Stimulated activated CD4-positive, alpha-beta T cell treated with anti-CD3 and anti-CD28 coated beads, Interleukin-4, amount 100 ng/mL, for 1 hour (primary cell): Measurements from ENCODE around the gene GHRH.

Source experiments
- DNase-seq: peaks from one replicate; pipeline ENCODE4 v3.0.0-alpha.2; 2020

GHRH gene

DNA sequence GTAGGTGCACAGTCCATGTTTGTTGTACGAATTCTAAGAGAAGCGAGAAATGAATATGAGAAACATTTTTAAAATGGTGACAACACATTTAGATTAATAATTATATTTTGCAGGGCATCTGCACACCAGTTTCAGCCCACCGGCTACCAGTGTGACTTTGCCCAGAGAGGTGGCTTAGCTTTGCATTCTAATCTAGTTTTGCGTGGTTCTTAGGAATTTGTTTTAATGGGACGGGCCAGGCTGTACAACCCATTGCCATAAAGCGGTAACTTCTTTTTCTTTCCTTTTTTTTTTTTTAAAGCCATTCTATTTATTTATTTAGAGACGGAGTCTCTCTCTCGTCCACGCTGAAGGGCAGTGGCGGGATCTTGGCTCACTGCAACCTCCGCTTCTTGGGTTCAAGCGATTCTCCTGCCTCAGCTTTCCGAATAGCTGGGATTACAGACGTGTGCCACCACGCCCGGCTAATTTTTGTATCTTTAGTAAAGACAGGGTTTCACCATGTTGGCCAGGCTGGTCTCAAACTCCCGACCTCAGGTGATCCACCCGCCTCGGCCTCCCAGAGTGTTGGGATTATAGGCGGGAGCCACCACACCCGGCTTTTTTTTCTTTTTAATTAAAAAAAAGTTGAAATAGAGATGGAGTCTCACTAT, 28.7 kb upstream of the GHRH start:
- no peak for DNase-seq

DNA sequence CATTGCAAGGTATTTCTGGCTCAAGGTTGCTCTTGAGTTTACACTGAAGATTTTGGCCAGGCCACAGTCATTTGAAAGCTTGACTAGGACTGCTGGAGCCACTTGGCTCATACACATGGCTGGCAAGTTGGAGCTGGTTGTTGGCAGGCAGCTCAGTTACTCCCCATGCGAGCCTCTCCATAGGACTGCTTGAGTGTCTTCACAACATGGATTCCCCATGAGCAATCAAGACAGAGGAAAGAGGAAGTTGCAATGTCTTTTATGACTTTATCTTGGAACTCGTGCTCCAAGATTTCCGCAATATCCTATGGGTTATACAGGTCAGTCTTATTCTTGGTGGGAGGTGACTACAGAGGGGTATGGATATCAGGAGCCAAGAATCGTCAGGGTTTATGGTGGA, 26.5 kb upstream of the GHRH start:
- no peak for DNase-seq

DNA sequence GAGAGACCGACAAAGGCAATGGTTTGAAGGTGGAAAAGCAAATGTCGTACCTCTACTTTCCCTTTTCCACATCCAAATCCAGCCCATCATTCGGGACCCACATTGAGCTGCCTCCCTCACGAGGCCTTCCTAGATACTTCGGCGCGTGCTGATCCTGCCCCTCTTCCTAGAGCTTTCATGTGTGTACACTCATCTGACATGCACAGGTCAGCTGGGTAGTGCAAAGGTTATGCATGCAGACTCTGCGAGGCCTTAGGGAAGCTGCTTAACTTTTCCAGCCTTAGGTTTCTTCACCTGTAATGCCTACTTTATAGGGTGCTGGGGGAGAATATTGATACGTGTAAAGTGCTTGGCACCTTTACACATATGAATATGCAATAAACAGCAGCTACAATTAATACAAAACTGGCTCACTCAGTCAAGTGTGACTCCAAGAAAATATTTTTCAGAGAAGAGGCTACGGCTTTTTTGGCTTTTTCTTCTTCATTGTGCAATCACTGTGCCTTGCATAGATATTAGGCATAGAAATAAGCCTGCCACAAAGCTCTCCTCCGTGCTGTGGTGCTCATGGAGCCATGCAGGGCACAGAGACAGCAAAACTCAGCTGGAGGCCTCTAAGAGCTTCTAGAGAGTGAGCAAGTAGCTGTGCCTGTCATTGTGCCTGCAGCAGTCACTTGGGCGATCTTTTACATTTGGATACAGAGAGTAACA, 24.2 kb upstream of the GHRH start:
- DNase-seq = no peak

DNA sequence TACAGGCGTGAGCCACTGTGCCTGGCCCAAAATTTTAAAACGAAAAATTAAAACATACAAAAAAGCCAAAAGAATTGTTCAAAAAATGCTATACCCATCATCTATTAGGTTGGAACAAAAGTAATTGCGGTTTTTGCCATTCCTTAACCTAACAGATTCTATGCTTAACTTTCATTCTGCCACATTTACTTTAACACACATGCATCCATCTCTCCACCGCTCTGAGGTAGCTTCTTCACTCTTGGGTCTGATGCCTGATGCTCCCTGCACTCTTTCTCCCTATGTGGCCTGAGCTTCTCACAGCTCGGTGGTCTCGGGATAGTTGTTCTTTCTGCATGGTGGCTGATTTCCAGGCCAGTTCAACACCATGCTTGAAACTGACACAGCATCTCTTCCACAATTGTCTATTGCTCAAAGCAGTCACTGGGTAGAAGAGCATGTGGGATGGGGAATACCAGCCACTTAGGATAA, 23.1 kb upstream of the GHRH start:
- DNase-seq = no peak

DNA sequence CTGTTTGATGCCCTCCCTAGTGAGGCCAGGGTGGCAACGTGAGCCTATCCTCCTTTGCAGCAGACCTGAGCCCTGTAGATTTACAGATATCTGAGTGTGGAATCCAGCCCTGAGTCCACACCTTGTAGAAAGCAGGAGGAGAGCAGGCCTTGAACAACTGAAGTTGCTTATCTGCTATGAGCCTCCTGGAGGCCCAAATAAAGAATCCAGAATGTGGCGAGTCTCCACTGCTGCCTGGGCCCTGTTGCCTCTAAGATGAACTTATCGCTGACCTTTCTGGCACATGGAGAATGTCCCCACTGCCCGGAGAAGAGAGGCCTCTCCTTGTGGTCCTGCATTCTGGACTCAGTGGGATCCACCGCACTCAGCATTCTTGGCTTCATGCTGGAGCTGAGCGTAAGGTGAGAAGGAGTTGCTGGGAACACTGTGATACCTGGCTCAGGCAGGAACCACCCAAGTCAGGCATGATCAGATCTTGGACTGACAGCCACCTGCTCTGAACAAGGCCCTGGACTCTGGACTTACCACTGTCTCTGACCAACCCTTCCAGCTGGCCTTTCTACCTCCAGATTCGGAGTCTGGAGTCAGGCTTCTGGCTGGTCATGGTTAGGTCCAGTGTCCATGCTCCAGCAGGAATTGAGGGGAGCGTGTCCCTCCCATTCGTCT, 22.0 kb upstream of the GHRH start:
- DNase-seq = no peak

DNA sequence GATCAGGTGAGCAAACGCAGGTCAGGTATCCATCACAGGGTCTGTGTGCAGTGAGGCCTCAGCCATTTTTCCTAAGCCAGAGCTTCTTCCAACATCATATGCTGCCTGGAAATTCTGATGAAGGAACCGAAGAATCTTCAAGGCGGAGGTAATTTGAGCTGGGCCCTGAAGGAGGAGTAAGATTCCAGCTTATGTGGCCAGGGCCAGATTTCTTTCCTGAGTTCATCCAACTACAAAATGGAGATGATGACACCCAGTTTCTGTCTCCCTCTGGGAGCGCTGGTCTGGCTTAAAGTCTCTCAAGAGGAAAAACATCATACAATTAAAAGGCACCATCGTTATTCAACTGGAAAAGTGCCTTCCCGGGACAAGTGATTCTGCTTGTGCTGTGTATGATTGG, 20.9 kb upstream of the GHRH start:
- DNase-seq = no peak

DNA sequence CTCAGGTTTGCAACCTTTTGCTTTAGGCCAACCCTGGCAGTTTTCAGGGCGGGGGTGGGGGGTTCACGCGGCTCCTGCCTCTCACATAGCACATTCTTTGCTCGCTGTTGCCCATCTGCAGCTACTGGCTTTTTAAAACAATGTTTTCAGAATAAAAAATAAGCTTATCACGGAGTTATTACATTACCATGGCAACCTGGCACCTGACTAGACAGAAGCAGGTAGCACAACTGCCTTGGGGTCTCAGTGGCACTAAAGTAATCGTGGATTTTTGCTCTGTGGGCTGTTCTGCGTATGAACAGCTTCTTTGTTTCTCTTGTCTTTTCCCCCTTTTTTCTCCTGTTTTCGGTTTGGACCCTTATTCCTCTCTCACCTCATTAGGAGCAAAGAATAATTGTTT, 18.8 kb upstream of the GHRH start:
- no peak for DNase-seq

DNA sequence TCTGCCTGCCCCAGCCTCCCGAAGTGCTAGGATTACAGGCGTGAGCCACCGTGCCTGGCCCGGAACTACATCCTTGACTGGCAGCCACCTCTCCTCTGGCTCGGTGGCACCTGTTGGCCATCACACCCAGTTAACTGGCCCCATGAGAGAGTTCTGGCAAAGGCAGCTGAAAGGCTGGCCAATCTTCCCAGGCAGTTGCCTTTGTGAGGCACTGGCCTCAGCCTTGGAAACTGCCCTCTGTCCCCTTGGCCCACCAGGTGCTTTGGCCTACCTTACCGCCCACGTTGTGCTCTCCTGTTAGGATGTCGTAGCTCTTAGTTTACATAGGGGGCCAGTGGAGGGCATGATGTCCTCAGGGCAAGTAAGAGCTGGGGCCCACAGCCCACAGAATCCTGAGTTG, 18.2 kb upstream of the GHRH start:
- DNase-seq = no peak

DNA sequence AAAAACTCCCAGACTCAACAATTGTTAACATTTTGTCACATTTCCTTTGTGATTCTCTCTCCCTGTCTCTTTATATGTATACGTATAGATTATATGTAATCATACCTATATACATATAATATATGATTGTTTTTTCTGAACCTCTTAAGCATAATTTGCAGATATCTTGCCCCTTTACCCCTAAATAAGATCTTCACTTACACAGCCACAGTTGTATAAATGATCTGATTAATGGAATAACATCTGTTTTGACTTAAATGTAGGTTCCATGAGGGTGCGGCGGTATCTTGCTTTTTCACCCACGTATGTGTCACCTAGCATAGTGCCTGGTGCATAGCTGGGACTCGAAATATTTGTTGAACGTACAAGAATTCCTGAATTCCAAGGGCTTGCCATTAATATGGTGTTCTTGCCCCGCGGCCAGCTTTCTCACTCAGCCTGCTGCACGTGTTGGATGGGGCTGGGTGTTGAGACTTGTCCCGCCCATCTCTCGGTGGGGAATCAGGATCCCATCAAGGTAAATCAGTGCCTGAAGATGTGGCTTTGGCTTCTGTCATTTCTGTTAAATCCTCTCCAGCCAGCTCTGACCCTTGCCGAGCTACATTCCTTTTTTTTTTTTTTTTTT, 17.5 kb upstream of the GHRH start:
- no peak for DNase-seq

DNA sequence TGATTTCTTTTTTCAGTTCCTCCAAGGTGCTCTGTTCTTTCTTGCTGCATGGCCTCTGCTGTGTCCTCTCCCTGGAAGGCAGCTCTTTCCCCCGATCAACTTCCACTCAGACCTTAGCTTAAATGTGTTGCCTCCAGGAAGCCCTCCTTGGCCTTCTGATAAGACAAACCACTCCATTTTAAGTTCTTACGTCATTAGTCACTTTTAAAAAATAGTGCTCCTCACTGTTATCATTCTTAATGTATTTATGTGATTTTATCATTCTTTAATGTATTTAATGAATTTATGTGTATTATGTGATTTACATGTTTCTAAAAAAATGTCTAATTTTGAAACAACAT, 15.6 kb upstream of the GHRH start:
- no peak for DNase-seq

DNA sequence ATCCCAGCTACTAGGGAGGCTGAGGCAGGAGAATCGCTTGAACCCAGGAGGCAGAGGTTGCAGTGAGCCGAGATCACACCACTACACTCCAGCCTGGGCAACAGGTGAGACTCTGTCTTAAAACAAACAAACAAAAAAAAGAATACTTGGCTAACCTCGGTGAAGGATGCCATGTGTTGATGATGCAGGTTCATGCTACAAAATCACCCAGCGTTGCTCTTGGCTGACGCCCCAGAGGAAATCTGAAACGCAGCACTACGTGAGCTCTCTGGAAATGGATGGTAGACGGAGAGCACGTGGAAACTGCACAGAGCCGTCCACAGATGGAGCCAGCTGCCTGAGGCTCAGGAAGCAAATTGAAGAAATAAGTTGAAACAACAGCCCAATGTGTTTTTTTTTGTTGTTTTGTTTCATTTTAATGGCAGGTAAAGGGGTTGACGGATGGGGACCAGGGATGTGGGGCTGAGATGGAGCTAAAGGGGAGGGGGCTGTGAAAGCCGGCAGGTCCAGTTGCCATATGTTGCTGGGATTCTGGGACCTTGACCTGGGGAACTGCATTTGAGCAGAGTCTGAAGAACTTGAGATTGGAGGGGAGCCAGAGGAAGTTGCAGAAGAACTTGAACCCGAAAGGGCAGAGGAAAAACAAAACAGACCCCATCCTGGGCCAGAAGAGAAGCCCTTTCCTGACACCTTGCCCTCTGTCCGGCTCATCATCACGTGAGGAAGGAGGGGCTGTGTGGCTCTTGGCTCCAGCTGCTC, 15.1 kb upstream of the GHRH start:
- no peak for DNase-seq

DNA sequence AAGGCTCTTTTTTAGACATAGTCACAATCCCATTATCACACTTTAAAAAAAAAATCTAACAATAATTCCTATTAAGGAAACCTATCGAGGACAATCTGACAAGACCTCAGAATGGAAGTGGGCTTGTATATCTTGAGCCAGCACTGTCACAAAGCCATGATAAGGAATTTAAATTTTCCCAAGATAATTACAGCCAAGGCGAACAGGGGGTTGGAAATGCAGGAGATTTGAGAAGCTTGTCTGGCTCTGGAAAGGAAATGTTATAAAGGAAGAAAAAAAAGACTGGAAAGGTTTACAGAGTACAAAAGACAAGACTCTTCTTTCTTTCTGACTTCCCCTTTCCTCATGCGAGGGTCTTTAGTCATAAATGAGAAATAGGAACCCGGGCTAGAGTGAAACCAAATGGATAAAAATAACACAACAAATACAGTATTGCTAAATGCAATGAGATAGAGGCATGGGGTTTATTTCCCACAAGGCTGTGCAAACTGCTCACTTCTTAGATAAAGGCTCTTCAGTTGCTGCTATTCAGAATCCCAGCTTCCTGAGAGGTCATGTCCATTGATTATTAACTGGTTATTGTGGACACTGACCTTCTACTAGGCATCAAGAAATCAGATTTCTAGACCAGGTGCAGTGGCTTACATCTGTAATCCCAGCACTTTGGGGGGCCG, 13.4 kb upstream of the GHRH start:
- no peak for DNase-seq

DNA sequence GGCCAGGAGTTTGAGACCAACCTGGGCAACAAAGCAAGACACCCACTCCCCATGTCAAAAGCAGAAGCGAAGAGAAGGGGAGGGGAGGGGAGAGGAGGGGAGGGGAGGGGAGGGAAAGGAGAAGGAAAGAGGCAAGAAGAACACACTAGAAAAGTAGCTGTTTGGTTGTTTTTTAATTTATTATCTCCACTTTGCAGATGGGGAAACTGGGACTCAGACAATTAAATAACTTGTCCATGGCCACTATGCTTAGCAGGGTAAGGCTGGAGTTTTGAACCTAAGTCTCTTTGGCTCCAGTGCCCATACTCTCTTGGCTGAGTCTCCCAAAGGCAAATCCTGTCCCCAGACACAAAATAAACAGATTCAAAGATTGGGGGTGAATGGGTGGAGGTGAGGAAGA, 12.4 kb upstream of the GHRH start:
- no peak for DNase-seq

DNA sequence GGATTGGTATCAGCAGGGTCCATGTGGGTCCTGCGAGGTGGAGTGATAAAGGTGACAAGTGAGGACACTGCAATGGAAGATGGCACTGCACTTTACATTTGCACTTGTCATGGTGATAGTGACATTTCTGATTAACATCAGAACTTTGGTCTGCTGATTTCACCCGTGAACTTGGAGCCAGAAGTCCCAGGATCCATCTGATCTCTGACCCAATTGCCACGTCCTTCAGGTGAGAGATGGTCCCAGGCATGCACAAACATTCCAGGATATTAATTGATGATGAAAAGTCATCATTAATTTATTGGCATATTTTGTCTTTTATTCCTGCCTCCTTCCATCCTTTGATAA, 9.8 kb upstream of the GHRH start:
- no peak for DNase-seq

DNA sequence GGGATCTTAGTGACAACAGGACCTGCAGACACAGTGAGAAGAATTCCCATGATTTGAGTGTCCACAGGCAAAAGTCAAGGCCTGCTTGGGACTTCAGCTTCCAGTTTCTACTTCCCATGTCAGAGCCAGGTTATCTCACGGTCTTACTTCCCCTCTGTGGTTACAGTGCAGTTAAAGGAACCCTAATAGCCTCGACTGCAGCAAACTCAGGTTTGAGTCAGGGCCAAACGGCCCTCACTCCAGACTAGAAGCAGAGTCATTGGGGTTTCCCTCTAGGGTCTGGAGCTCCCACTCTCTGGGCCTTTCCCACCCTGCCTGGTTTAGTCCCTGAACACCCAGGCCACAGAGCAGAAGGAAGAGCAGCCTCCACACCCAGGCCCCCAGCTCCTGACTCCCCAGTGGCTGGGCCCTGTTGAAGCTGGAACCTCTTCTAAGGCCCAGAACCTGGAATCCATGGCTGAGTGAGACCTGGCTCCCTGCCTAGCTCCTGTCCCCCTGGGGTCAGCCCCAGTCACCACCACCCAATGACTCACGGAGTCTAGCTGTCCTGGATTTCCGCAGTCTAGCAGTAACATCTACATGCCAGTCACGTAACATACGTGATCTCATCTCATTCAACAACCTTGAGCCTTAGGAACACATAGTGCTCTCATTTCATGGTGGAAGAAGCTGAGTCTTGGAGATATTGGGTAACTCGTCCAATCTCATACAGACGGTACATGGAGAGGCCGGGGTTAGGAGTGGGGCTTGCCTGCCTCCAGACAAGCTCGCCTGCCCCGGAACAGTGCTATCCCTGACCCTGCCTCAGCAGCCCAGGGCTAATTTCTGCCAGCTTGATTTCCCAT, 9.2 kb upstream of the GHRH start:
- DNase-seq = no peak

DNA sequence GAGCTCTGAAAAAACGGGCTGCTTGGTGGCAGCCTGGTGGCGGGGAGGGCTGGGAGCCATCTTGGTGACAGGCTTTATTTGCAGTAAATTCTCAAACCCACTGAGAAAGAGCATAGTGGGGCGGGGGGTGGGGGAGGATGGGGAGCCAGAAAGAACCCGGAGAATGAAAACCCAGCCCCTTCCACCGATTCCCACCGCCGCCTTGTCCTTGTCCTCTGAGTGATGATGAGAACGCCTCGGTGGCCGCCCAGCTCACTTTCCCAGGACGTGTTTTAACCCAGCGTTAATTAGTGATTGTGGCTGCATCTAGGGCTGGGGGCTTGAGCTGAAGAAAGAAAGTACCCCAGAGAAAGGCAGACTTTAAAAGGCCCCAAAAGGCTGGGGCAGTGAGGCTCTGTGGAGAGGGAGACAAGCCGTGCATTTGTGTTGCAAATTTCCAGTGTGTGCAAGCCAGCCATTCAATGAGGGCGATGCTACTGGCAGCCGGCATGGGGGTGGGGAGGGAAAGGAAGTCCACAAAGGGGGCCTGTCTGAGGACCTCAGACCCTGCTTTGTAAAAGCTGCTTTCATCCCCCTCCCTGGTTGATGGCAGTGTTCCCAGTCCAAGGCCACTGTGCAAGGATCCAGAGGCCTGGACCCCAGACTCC, 6.2 kb upstream of the GHRH start:
- no peak for DNase-seq

DNA sequence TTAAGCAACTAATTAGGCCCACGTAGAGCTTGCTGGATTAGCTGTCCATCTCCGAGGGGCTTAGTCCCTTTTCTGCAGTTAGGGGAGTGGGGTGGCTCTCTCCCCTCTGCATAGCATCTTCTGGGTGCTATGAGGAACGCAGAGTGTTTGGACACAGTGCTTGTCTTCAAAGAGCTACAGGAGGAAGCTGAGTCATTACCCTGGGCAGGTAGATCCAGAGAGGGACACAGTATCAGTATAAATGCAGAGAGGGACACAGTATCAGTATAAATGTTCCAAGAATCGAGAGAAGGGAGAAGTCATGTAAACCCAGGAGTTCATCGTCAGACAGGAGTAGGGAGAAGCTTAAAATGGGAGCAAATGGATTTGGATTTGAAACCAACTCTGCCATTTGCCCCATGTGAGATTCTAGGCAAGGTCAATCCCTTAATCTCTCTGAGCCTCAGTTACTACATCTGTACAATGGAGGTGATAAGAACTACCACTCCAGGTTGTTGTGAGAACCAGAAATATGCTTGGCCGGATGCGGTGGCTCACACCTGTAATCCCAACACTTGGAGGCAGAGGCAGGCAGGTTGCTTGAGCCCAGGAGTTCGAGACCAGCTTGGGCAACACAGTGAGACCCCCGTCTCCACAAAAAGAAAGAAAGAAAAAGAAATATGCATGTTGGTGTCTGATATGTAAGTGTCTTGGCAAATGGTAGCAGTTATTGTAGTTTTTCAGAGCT, 5.5 kb upstream of the GHRH start:
- no peak for DNase-seq

DNA sequence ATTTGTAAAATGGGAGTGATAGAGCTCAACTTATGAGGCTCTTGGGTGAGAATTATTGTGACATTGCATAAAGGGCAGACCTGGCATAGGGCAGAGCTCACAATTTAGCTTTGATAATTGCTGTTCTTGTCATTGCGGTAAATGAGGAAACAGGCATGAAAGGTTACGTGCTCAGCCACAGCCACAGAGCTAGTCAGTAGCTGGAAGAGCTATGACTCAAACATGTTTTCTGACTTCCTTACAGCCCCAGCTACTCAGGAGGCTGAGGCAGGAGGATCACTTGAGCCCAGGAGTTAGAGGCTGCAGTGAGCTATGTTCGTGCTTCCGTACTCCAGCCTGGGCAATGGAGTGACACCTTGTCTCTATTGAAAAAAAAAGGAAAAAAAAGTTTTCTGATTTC, 3.5 kb upstream of the GHRH start:
- DNase-seq = no peak

DNA sequence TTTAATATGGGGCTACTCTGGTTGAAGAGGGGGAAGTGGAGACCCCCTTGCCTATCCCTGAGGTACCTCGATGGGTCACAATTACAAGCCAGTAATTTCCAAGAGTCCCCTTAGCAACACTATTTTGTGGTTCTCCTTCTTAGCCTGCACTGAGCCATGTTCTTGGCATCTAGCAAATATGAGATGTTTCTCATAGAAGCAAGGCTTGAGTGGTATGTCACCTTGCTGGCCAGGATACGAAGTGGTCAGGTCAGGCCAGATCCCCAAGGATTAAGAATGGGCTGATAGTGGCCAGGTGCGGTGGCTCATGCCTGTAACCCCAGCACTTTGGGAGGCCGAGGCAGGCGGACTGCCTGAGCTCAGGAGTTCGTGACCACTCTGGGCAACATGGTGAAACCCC, 2.1 kb upstream of the GHRH start:
- no peak for DNase-seq

DNA sequence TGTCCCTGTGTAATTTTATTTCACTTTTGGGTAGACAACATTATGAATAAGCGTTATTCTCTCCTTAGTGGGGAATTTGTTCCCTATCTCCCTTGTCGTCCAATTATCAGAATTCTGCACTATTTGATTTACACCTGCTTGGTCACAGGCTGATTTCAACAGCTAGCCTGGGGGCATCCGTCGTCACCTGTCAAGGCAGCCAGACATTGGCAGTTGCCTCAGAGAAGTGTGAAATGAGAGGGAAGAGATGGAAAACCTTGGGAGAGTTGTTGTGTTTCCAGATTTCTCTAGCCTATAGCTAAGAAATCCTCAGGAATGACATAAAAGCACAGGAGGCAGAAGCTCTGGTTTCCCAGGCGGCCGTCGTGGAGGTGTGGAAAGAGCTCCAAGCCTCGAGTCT, 891 bp upstream of the GHRH start:
- no peak for DNase-seq

DNA sequence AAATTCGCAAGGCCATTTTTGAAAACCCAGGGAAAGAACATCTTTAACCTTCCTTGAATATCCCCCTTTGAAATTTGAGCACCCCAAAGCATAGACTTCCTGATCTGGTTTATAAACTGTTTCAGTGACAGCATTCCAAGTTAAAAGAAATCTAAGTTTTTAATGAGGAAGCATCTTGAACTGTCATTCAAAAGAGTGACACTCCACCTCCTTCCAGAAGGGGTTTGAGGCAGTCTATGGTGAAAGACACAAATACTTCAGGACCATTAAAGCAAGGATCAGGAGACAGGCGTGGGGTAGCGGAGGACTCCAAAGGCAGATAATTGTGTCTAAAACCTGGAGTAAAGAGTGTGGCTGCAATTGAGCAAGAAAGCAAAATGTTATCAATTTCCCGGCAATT, 691 bp downstream of the GHRH start:
- no peak for DNase-seq
